SH-SY5Y (cell line): Measurements from ENCODE around the gene ZNF248.

Source experiments
- GATA2 ChIP-seq: IDR thresholded peaks from 2 replicates; pipeline ENCODE4 v1.6.1; 2011; ENCODE audit warnings: mild to moderate bottlenecking, low read depth, low read length
- GATA3 ChIP-seq: IDR thresholded peaks from 2 replicates; pipeline ENCODE4 v1.6.1; 2011; ENCODE audit warnings: low read depth, mild to moderate bottlenecking, low read length, moderate library complexity

DNA sequence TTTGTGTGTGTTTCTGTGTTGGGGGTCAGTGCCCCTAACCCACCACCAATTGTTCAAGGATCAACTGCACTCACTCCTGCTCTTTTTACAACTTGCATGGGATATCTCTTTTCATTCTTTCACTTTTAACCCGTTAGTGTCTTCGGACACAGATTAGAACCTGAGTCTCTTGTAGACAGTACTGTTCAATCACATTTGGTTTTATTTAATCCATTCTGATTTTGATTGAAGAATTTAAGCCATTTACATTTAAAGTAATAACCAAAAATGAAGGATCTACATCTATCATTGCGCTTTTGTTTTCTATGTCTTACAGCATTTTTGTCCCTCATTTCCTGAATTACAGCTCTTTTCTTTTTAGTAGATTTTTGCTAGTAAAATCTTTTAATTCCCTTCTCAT is 43.6 kb downstream of the ZNF248 start:
- TF ChIP-seq GATA2 = no peak
- no peak for TF ChIP-seq GATA3
